ENCODE measurements around the gene STX1B.

- TF ChIP-seq POLR2A (IDR thresholded peaks at IDR 0.05; ENCODE audit: low read length) (no peak), GATA1 (IDR thresholded peaks at IDR 0.05; ENCODE audit: low read depth, low read length) (no peak)
These were observed 4.9 kb downstream of the STX1B start for GRCh38 chr16:31005350-31006085.
